Muscle of arm (tissue), 14 donors: ENCODE data around the gene CRACR2A. TPM values are rescaled to one million over a fixed set of nuclear protein-coding genes. Genes with fewer than 3 reads are reported as not detected.

Experiments
- DNase-seq: peaks from one replicate; pipeline ENCODE4 v3.0.0-alpha.2; 2013
- long read RNA-seq, 11 donors: transcript quantifications; one replicate each; lab custom pipeline, GENCODE V29; 2026
- polyA plus RNA-seq, 12 donors: library from polyadenylated mRNA; unstranded; fragments of 120-200 nt; gene quantifications; one replicate each; pipeline ENCODE4 v1.2.1, GENCODE V29; 2013; ENCODE audit not compliant: insufficient read length in 12 of 12

Gene CRACR2A, protein sequence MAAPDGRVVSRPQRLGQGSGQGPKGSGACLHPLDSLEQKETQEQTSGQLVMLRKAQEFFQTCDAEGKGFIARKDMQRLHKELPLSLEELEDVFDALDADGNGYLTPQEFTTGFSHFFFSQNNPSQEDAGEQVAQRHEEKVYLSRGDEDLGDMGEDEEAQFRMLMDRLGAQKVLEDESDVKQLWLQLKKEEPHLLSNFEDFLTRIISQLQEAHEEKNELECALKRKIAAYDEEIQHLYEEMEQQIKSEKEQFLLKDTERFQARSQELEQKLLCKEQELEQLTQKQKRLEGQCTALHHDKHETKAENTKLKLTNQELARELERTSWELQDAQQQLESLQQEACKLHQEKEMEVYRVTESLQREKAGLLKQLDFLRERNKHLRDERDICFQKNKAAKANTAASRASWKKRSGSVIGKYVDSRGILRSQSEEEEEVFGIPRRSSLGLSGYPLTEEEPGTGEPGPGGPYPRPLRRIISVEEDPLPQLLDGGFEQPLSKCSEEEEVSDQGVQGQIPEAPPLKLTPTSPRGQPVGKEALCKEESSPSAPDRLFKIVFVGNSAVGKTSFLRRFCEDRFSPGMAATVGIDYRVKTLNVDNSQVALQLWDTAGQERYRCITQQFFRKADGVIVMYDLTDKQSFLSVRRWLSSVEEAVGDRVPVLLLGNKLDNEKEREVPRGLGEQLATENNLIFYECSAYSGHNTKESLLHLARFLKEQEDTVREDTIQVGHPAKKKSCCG
- polyA plus RNA-seq = 1 to 10 TPM in 10 of 12 donors, not detected in 2; 1.3 to 2.4 (median 1.7) TPM
- long read RNA-seq, donor 1, partial matches to known transcripts = 0 of 1 reads
- long read RNA-seq, donor 1, other reads (novel, unspliced or antisense) = 0 of 1 reads
- long read RNA-seq, donor 2 = 0 reads
- long read RNA-seq, donor 3 = 0 reads
- long read RNA-seq, donor 4 = 0 reads
- long read RNA-seq, donor 5 = 0 reads
- long read RNA-seq, donor 6 = 0 reads
- long read RNA-seq, donor 7 = 0 reads
- long read RNA-seq, donor 8 = 0 reads
- long read RNA-seq, donor 9 = 0 reads
- long read RNA-seq, donor 10 = 0 reads
- long read RNA-seq, donor 11 = 0 reads

DNA sequence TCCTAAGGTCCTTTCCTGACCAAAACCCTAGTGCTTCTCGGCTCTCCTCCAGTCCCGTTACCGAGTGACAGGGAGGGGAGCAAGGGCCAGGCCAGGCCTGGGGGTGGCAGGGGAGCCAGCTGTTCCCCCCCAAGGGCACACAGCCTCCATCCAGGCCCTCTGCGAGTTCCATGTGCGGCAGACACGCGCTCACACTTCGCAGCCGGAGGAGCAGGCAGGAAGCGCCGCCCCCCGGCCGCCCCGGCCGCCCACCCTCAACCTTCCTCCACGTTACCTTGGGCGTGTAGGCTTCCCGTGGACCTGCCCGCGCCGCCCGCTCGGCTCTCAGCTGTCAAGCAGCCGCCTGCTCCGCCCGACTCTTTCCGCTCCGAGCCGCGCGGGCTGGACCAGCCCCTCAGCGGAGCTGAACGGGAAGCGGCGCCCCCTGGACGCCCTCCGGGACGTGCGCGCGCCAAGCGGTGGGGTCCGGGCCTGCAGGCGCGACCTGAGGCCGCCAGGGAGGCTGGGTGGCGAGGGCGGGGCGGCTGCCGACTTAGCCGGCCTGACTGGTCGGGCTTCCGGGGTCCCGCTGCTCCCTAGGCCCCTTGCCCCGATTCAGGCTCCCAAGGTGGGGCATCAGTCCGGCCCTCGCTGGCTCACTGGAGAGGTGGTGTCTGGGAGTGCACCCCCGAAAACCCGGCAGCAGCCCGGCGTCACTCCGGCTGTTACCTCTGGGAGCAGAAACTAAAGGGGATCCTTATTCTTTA lies at the start of gene CRACR2A:
Gene CRACR2A, minus strand, starts transcription at position 369 of the 746 bp plus-strand sequence. CDS start 56,110 bp downstream, outside the sequence.
- peak; percentile 43 for DNase-seq

- DNase-seq = no peak
These were observed 44.7 kb upstream of the CRACR2A start for GRCh38 chr12:3797531-3798048.

GRCh38 chr12:3795492-3796133 lies 42.7 kb upstream of the CRACR2A start:
- DNase-seq = no peak

DNA sequence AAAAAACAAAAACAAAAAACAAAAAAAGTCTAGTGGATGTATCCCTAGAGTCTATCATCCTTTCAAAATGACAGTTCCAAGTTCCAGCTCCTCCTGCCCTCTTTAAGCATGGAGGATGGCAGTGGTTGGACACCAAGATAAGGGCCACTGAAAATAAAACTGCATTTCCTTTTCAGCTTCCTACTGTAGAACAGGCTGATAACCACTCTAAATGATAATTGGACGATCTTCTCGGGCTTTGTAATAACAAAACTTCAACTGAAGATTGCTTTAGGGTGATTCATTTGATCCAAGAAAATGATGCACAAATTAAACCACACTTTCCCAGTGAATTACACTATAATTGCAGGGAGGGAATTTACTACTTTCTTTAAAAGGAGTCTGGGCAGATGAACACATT lies 42.2 kb upstream of the CRACR2A start:
- no peak for DNase-seq

GRCh38 chr12:3792623-3793288 lies 39.8 kb upstream of the CRACR2A start:
- DNase-seq = no peak

- DNase-seq = peak; percentile 27
These were observed 38.5 kb upstream of the CRACR2A start for GRCh38 chr12:3791256-3791874.

DNA sequence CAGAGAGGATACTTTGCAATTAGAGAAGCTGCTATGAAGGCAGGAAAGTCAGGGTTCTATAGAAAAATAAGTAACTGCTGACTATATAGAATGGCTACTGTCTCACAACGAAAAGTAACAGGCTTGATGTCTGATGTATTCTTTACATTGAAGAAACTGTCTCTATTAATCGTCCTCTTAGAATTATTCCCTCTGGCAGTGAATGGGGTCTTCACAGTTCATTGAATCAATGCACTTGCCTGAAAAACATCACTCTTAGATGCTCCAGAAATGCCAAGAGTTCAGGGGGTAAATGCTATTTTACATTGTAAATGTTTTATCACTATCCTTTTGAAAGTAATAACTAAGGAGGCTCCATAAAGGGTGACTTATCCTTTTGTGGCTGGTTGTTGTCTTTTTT lies 37.7 kb upstream of the CRACR2A start:
- no peak for DNase-seq

DNA sequence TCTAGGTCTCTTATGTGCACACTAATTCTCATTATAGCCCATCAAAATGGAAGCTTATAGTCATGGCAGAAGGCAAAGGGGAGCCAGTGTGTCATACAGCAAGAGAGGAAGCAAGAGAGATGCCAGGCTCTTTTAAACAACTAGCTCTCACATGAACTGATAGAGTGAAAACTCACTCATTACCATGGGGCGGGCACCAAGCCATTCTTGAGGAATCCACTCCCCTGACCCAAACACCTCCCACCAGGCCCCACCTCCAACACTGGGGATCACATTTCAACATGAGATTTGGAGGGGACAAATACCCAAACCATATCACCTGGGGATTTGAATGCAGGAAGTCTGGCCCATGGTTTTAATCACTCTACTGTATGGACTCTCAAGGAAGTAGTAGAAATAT lies 36.9 kb upstream of the CRACR2A start:
- no peak for DNase-seq

DNA sequence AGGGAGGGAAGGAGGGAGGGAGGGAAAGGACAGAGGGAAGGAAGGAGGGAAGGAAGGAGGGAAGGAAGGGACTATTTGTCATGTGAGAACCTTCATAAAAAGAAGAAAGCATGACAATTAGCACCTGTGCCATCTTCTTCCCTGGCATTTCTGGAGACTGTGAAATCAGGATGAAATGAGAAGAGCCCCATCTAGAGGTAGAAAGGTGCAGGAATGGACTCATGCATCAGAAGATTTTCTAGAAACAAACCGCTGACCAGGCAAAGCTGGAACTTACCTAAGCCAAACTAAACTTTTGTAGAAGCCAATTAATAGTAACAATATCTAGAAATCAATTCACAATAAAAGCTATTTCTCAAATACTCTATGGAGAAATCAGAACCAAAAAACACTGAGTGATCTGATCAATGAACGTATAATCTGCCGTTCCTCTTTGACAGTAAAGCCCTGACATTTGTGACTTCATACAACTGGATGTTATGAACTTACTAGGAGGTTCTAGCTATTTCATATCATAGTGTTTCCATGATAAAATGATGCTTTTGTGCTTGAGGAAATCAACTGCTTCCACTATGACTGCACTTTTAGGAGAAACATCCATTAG lies 24.4 kb upstream of the CRACR2A start:
- peak; percentile 30 for DNase-seq

GRCh38 chr12:3775385-3776035 lies 22.6 kb upstream of the CRACR2A start:
- DNase-seq = no peak

DNA sequence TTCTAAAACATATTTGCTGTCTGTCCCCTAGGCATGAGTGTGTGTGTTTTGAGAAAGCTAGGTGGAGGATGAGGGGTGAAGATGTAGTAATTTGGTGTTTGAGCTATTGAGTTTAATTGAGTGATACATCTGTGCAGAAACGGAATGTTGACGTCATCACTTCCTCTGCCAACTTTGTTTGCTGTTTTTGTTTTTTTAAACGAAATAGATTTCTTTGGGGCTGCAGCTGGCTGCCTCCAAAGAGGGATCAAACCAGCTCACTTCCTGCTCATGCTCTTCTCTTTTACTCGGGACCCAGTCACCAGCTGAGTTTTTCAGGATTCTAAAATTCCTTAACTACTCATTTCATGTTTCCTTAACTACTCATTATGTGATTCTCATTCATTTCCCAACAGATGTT lies 19.5 kb upstream of the CRACR2A start:
- no peak for DNase-seq

GRCh38 chr12:3771853-3772252 lies 18.9 kb upstream of the CRACR2A start:
- no peak for DNase-seq

GRCh38 chr12:3770891-3771290 lies 18.0 kb upstream of the CRACR2A start:
- no peak for DNase-seq

DNA sequence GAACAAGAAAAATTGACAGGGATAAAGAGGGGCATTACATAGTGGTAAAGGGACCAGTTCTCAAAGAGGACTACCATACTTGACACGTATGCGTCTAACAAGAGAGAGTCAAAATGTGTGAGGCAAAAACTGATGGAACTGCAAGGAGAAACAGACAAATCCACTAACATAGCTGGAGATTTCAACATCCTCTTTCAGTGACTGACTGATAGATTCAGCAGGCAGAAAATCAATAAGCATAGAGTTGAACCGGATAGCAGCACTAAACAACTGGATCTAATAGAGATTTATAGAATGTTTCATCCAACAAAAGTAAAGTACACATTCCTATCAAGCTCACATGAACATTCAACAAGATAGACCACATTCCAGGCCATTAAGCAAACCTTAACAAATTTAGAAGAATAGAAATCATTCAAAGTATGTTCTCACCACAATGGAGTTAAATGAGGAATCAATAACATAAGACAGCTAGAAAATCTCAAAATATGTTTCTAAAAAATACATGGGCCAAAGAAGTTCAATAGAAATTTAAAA lies 16.1 kb upstream of the CRACR2A start:
- no peak for DNase-seq

GRCh38 chr12:3761116-3761735 lies 8.3 kb upstream of the CRACR2A start:
- DNase-seq = no peak

DNA sequence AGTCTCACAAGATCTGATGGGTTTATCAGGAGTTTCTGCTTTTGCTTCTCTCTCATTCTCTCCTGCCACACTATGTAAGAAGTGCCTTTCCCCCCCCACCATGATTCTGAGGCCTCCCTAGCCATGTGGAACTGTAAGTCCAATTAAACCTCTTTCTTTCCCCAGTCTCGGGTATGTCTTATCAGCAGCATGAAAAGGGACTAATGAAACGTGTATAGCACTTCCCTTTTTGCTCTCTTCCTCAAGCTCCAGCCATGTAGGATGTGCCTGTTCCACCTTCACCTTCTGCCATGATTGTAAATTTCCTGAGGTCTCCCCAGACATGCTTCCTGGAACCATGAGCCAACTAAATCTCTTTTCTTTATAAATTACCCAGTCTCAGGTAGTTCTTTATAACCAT lies 7.0 kb upstream of the CRACR2A start:
- no peak for DNase-seq

DNA sequence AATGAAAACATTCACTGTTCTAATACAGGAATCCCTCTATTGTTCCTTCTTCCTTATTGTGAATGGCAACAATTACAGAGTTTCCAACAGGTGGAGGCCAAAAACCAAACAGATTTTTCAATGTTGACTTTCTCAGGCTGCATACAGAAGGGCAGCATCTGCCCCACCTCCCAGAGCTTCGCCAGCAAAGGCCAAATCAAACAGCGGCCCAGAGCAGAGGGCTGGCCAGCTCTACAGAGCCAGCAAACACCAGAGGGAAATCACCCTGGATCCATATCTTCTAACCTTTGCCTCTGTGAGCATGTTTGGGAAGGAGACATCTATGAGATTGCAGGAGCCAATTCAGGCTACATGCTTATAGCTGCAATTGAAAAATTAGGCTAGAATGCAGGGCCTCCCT lies 4.4 kb upstream of the CRACR2A start:
- DNase-seq = no peak

GRCh38 chr12:3755898-3756297 lies 3.0 kb upstream of the CRACR2A start:
- peak; percentile 15 for DNase-seq
